NCI-H510A treated with DMSO at 0.1 percent for 48 hours (cell line): ENCODE data around the gene FGF14.

Source experiments
- DNase-seq: peaks from one replicate; lab custom pipeline; 2025; lab: John Stamatoyannopoulos, UW

Gene FGF14

GRCh38 chr13:102310691-102311418 lies 91.0 kb downstream of the FGF14 start:
- DNase-seq, result no peak

GRCh38 chr13:102309110-102309509 lies 92.7 kb downstream of the FGF14 start:
- no peak for DNase-seq

GRCh38 chr13:102302534-102302933 lies 99.3 kb downstream of the FGF14 start:
- DNase-seq, result no peak

- DNase-seq, result no peak
Observed at GRCh38 chr13:102300379-102300778, 101.5 kb downstream of the FGF14 start.

- no peak for DNase-seq
Observed at GRCh38 chr13:102299366-102299765, 102.5 kb downstream of the FGF14 start.

GRCh38 chr13:102298051-102298450 lies 103.8 kb downstream of the FGF14 start:
- DNase-seq, result no peak

GRCh38 chr13:102295316-102296048 lies 106.4 kb downstream of the FGF14 start:
- DNase-seq, result no peak

- DNase-seq, result no peak
Observed at GRCh38 chr13:102294407-102295018, 107.3 kb downstream of the FGF14 start.

GRCh38 chr13:102293723-102294122 lies 108.1 kb downstream of the FGF14 start:
- DNase-seq, result no peak

GRCh38 chr13:102291587-102292218 lies 110.1 kb downstream of the FGF14 start:
- DNase-seq, result no peak

GRCh38 chr13:102289606-102290005 lies 112.2 kb downstream of the FGF14 start:
- no peak for DNase-seq

- no peak for DNase-seq
Observed at GRCh38 chr13:102286326-102286725, 115.5 kb downstream of the FGF14 start.

GRCh38 chr13:102280366-102280765 lies 121.5 kb downstream of the FGF14 start:
- no peak for DNase-seq

GRCh38 chr13:102277286-102277685 lies 124.6 kb downstream of the FGF14 start:
- DNase-seq, result no peak

- DNase-seq, result no peak
Observed at GRCh38 chr13:102276404-102276803, 125.4 kb downstream of the FGF14 start.

GRCh38 chr13:102275969-102276368 lies 125.9 kb downstream of the FGF14 start:
- no peak for DNase-seq

GRCh38 chr13:102273111-102273510 lies 128.7 kb downstream of the FGF14 start:
- DNase-seq, result no peak

GRCh38 chr13:102267191-102267590 lies 134.7 kb downstream of the FGF14 start:
- DNase-seq, result no peak

GRCh38 chr13:102261809-102262208 lies 140.0 kb downstream of the FGF14 start:
- no peak for DNase-seq

GRCh38 chr13:102261316-102261715 lies 140.5 kb downstream of the FGF14 start:
- no peak for DNase-seq

GRCh38 chr13:102260256-102260655 lies 141.6 kb downstream of the FGF14 start:
- DNase-seq, result no peak

GRCh38 chr13:102255409-102255808 lies 146.4 kb downstream of the FGF14 start:
- no peak for DNase-seq

- no peak for DNase-seq
Observed at GRCh38 chr13:102251817-102252216, 150.0 kb downstream of the FGF14 start.
